ENCODE results near the gene YWHAH. TPM values are rescaled to one million over a fixed set of nuclear protein-coding genes. Genes with fewer than 3 reads are reported as not detected.

YWHAH gene
- total and polyA plus RNA-seq, 2 donors (not counting 1 experiment from before 2014, with no cell fraction given), result 32.6 to 51.1 TPM

- Histone ChIP-seq H3K27ac (ENCODE audit: low read length in 2 of 2) (no peak overlapping the region), H3K27me3 (replicated peaks in 1 of 4; ENCODE audit: control extremely low read depth in 1 of 4, control insufficient read depth in 3 of 4, insufficient read depth in 4 of 4, low read length in 3 of 4) (peaks cover 0 to 7% (median 0%) of the 10 kb centered on the region in 4 experiments), H2AFZ (ENCODE audit: insufficient read depth, low read depth, low read length, poor library complexity, severe bottlenecking) (no peak overlapping the region), H3K4me2 (replicated peaks; ENCODE audit: low read depth, low read length, poor library complexity, severe bottlenecking) (no peak overlapping the region), H3K36me3 (replicated peaks in 1 of 2; ENCODE audit: control extremely low read depth in 1 of 2, control insufficient read depth in 1 of 2, extremely low read depth in 1 of 2, insufficient read depth in 2 of 2, low read length in 1 of 2) (no peaks in the 10 kb centered on the region), H3K79me2 (ENCODE audit: control insufficient read depth, insufficient read depth, low read length) (no peaks in the 10 kb centered on the region), H4K20me1 (ENCODE audit: control insufficient read depth, insufficient read depth, low read length, poor library complexity, severe bottlenecking) (no peaks in the 10 kb centered on the region), H3K4me1 (ENCODE audit: control insufficient read depth in 2 of 2, insufficient read depth in 2 of 2, low read length in 2 of 2) (no peaks in the 10 kb centered on the region), H3K9ac (ENCODE audit: low read length) (no peak overlapping the region), H3K4me3 (ENCODE audit: control extremely low read depth in 1 of 5, extremely low read depth in 1 of 5, insufficient read depth in 1 of 5, low read depth in 2 of 5, low read length in 4 of 5) (no peak overlapping the region), H3K9me3 (ENCODE audit: control extremely low read depth in 1 of 3, control insufficient read depth in 2 of 3, insufficient read depth in 1 of 3, low read length in 2 of 3) (no peaks in the 10 kb centered on the region)
- CTCF ChIA-PET, result no interaction called here
- Mint-ChIP-seq H3K9me3 (ENCODE audit: insufficient read depth) (no peaks in the 10 kb centered on the region), H3K27ac (no peak overlapping the region), H3K27me3 (peaks cover 30% of the 10 kb centered on the region), H3K4me1 (no peaks in the 10 kb centered on the region), H3K4me3 (no peak overlapping the region)
- POLR2A ChIA-PET, result no interaction called here
- TF ChIP-seq, protein P1, sequence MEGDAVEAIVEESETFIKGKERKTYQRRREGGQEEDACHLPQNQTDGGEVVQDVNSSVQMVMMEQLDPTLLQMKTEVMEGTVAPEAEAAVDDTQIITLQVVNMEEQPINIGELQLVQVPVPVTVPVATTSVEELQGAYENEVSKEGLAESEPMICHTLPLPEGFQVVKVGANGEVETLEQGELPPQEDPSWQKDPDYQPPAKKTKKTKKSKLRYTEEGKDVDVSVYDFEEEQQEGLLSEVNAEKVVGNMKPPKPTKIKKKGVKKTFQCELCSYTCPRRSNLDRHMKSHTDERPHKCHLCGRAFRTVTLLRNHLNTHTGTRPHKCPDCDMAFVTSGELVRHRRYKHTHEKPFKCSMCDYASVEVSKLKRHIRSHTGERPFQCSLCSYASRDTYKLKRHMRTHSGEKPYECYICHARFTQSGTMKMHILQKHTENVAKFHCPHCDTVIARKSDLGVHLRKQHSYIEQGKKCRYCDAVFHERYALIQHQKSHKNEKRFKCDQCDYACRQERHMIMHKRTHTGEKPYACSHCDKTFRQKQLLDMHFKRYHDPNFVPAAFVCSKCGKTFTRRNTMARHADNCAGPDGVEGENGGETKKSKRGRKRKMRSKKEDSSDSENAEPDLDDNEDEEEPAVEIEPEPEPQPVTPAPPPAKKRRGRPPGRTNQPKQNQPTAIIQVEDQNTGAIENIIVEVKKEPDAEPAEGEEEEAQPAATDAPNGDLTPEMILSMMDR (IDR thresholded peaks at IDR 0.05), result no peak
- TF ChIP-seq EZH2 (IDR thresholded peaks at IDR 0.05; ENCODE audit: borderline replicate concordance, insufficient read depth, low read depth, low read length, poor library complexity, severe bottlenecking), result no peak
- WGBS (ENCODE audit: insufficient coverage), result 89% methylated on average over 1 of the region's 1 CpG
- no peak for DNase-seq
- no peak for ATAC-seq (ENCODE audit: low read depth)
- intact Hi-C loops (cut with micrococcal nuclease), result no loop called here
Observed at GRCh38 chr22:32000181-32000580, 55.8 kb downstream of the YWHAH start.

DNA sequence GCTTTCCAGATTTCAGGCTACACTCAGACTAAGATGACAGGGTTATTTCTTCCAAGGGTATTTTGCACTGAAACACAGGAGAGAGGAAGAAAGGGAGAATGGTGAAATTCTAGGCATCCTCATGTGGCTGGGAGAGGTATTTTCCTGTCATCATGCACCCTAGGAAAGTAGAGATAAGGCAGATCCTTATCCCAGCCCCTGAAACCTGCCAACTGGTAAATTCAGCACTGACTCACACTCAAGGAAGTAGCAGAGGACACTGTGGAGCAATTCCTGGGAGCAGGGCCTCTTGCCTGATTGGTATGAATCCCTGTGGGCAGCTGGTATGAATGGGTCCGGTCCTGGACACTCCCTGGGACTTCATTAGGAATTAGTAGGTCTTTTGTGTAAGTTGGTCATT, 61.1 kb downstream of the YWHAH start:
- Histone ChIP-seq H3K27me3 (replicated peaks in 1 of 4; ENCODE audit: control extremely low read depth in 1 of 4, control insufficient read depth in 3 of 4, insufficient read depth in 4 of 4, low read length in 3 of 4) (peaks cover 0 to 3% (median 0%) of the 10 kb centered on the region in 4 experiments), H2AFZ (ENCODE audit: insufficient read depth, low read depth, low read length, poor library complexity, severe bottlenecking) (no peak overlapping the region), H3K27ac (ENCODE audit: low read length in 2 of 2) (no peak overlapping the region), H3K79me2 (ENCODE audit: control insufficient read depth, insufficient read depth, low read length) (no peaks in the 10 kb centered on the region), H3K9ac (ENCODE audit: low read length) (no peak overlapping the region), H3K4me1 (ENCODE audit: control insufficient read depth in 2 of 2, insufficient read depth in 2 of 2, low read length in 2 of 2) (no peaks in the 10 kb centered on the region), H4K20me1 (ENCODE audit: control insufficient read depth, insufficient read depth, low read length, poor library complexity, severe bottlenecking) (no peaks in the 10 kb centered on the region), H3K4me2 (replicated peaks; ENCODE audit: low read depth, low read length, poor library complexity, severe bottlenecking) (no peak overlapping the region), H3K36me3 (replicated peaks in 1 of 2; ENCODE audit: control extremely low read depth in 1 of 2, control insufficient read depth in 1 of 2, extremely low read depth in 1 of 2, insufficient read depth in 2 of 2, low read length in 1 of 2) (no peaks in the 10 kb centered on the region), H3K9me3 (ENCODE audit: control extremely low read depth in 1 of 3, control insufficient read depth in 2 of 3, insufficient read depth in 1 of 3, low read length in 2 of 3) (no peaks in the 10 kb centered on the region), H3K4me3 (ENCODE audit: control extremely low read depth in 1 of 5, extremely low read depth in 1 of 5, insufficient read depth in 1 of 5, low read depth in 2 of 5, low read length in 4 of 5) (no peak overlapping the region)
- peaks cover 22% of the 10 kb centered on the region for H3K27me3 Mint-ChIP-seq
- H3K27ac Mint-ChIP-seq, result no peak overlapping the region
- TF ChIP-seq, protein P1 (IDR thresholded peaks at IDR 0.05), result no peak
- no peak for TF ChIP-seq EZH2 (IDR thresholded peaks at IDR 0.05; ENCODE audit: borderline replicate concordance, insufficient read depth, low read depth, low read length, poor library complexity, severe bottlenecking)
- H3K9me3 Mint-ChIP-seq (ENCODE audit: insufficient read depth), result no peaks in the 10 kb centered on the region
- intact Hi-C loops (cut with micrococcal nuclease), result no loop called here
- ChIA-PET CTCF (no interaction called here), POLR2A (no interaction called here)
- no peak for ATAC-seq (ENCODE audit: low read depth)
- WGBS (ENCODE audit: insufficient coverage), result 80% methylated on average over 1 of the region's 1 CpG
- no peak overlapping the region for H3K4me3 Mint-ChIP-seq
- DNase-seq, result no peak
- no peaks in the 10 kb centered on the region for H3K4me1 Mint-ChIP-seq

Small RNA genes within 50 kb of the gene (small RNA-seq; reads per million reads assigned to genes)
- gene RN7SL305P (ENCODE audit: insufficient read length, low read depth, low replicate concordance), result not detected

Other genes with a start within 250 kb of the YWHAH start
- gene PRR14L, start 194.4 kb upstream of the YWHAH start, total RNA-seq, result 69.6 and 78.5 TPM in 2 replicates
- 8.5 and 10.8 TPM in 2 replicates for gene PRR14L, start 194.4 kb upstream of the YWHAH start, polyA plus RNA-seq
- 124 and 133 TPM in 2 replicates for gene DEPDC5, start 190.5 kb upstream of the YWHAH start, total RNA-seq
- gene DEPDC5, start 190.5 kb upstream of the YWHAH start, polyA plus RNA-seq, result 35.5 and 39.9 TPM in 2 replicates
- not detected in 2 replicates for gene SLC5A1, start 98.7 kb downstream of the YWHAH start, total RNA-seq
- not detected in 2 replicates for gene SLC5A1, start 98.7 kb downstream of the YWHAH start, polyA plus RNA-seq
- gene C22orf42, start 214.8 kb downstream of the YWHAH start, total RNA-seq, result not detected in 2 replicates
- not detected in 2 replicates for gene C22orf42, start 214.8 kb downstream of the YWHAH start, polyA plus RNA-seq